Neural progenitor cell (in vitro differentiated cells): ENCODE data around the gene IL21R.

Experiments
- EZH2 ChIP-seq: fragments of 200-600 bp; sonication (generic); IDR thresholded peaks from 2 replicates; pipeline ENCODE4 v1.6.1; 2017; ENCODE audit warnings: antibody characterized with exemption, mild to moderate bottlenecking, moderate library complexity
- EZH2phosphoT487 ChIP-seq: fragments of 200-600 bp; sonication (generic); IDR thresholded peaks from 2 replicates; pipeline ENCODE4 v1.6.1; 2017; ENCODE audit warnings: antibody characterized with exemption
- TF ChIP-seq, protein P1 (sequence below): fragments of 200-600 bp; sonication (generic); IDR thresholded peaks from 2 replicates; pipeline ENCODE4 v1.5.1; 2017; ENCODE audit warnings: antibody characterized with exemption, mild to moderate bottlenecking

GRCh38 chr16:27431773-27432532, 30.0 kb downstream of the IL21R start:
- no peak for TF ChIP-seq EZH2
- TF ChIP-seq, protein P1, sequence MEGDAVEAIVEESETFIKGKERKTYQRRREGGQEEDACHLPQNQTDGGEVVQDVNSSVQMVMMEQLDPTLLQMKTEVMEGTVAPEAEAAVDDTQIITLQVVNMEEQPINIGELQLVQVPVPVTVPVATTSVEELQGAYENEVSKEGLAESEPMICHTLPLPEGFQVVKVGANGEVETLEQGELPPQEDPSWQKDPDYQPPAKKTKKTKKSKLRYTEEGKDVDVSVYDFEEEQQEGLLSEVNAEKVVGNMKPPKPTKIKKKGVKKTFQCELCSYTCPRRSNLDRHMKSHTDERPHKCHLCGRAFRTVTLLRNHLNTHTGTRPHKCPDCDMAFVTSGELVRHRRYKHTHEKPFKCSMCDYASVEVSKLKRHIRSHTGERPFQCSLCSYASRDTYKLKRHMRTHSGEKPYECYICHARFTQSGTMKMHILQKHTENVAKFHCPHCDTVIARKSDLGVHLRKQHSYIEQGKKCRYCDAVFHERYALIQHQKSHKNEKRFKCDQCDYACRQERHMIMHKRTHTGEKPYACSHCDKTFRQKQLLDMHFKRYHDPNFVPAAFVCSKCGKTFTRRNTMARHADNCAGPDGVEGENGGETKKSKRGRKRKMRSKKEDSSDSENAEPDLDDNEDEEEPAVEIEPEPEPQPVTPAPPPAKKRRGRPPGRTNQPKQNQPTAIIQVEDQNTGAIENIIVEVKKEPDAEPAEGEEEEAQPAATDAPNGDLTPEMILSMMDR: no peak
- no peak for TF ChIP-seq EZH2phosphoT487
